Epithelial cell of proximal tubule (primary cell): ENCODE measurements around the gene TMEM147. TPM values are rescaled to one million over a fixed set of nuclear protein-coding genes. Genes with fewer than 3 reads are reported as not detected.

Source experiments
- DNase-seq: peaks from one replicate; pipeline ENCODE4 v3.0.0-alpha.2; 2011; ENCODE audit warnings: low read depth
- H3K4me3 ChIP-seq: 2 replicates; pipeline ENCODE4 v1.5.1; 2011; ENCODE audit warnings: low read depth, mild to moderate bottlenecking, low read length
- total RNA-seq: library from RNA; depleted of rRNA; stranded (reverse); fragments of >200 nt; gene quantifications from 2 replicates; pipeline ENCODE4 v1.2.3, GENCODE V29; 2015
- TF ChIP-seq, protein P1 (sequence below): conservative IDR thresholded peaks from 2 replicates; pipeline ENCODE4 v1.5.1; 2012; ENCODE audit warnings: low read depth, mild to moderate bottlenecking, low read length

The TMEM147 gene
- total RNA-seq, 1 donor from 2014 or later: 167 TPM

DNA sequence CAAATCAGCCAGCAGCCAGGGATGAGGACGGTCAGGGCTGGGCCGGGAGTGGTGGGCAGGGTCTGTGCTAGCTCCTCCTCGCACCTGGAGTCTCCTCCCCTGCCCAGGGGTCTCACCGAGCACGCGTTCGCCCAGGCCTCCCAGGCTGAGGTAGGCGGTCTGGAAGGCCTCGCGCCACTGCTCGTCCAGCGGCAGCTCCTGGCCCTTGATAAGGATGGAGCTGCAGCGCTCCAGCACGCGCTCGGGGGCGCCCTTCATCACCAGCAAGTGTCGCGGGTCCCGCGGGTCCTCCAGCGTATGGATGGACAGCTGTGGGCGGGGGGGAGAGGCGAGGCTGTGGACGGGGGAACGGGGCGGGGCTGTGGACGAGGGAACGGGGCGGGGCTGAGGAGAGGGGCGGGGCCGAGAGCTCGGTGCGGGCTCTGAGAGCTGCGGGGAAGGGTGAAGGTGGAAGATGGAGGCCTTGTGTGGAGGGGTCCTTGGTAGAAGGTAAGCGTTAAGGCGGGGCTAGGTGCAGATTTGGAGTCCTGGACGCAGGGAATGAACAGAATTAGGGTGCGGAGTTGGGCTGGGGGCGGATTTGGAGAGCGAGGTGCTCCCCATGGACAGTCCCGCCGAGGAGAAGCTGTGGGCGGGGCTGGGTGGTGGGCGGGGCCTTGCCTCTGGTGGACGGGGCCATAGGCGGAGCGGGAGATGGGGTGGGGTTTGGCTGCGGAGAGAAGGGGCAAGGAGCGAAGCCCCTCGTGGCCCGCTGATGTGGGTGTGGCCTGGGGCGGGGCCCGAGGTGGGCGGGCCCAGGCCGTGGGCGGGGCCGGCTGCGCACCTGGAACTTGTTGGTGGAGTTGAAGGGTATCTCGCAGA is 12.3 kb downstream of the TMEM147 start:
- TF ChIP-seq, protein P1, sequence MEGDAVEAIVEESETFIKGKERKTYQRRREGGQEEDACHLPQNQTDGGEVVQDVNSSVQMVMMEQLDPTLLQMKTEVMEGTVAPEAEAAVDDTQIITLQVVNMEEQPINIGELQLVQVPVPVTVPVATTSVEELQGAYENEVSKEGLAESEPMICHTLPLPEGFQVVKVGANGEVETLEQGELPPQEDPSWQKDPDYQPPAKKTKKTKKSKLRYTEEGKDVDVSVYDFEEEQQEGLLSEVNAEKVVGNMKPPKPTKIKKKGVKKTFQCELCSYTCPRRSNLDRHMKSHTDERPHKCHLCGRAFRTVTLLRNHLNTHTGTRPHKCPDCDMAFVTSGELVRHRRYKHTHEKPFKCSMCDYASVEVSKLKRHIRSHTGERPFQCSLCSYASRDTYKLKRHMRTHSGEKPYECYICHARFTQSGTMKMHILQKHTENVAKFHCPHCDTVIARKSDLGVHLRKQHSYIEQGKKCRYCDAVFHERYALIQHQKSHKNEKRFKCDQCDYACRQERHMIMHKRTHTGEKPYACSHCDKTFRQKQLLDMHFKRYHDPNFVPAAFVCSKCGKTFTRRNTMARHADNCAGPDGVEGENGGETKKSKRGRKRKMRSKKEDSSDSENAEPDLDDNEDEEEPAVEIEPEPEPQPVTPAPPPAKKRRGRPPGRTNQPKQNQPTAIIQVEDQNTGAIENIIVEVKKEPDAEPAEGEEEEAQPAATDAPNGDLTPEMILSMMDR: no peak
- peak overlapping the region; percentile 40 for H3K4me3 ChIP-seq
- DNase-seq: no peak

DNA sequence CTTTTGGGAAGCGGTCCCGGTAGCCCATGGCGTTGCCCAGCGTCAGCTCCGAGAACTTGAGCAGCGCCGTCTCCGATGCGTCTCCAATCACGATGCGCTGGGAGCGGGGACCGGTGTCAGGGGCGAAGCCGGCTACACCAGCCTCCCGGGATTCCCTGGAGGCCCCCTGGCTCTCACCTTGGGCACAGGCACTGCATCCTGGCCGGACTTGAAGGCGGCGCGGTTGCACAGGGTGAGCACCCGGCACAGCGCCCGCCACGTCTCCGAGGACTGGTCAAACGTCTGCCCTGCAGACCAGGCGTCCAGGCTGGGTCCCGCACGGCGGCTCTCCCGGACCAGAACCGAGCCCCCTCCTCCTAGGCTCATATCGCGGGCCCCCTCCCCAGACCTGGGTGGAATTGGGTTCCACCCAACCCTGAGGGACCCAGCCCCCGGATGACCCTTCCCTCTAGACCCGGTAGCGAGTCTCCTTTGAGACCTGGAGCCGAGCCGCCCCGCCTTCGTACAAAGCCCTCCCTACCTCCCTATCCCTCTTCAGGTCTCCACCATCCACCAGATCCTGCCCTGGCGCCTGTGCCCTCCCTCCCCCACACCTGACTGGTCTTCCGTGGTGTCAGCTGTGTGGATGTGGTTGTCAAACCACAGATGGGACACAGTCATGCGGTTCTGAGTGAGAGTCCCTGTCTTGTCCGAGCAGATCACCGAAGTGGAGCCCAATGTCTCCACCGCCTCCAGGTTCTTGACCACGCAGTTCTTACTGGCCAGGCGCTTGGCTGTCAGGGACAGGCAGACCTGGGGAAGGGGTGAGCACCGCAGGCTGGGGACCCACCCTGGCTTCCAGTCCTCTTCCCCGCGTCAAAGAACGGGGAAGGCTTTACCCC is 13.2 kb downstream of the TMEM147 start:
- TF ChIP-seq, protein P1: no peak
- no peak overlapping the region for H3K4me3 ChIP-seq
- no peak for DNase-seq

DNA sequence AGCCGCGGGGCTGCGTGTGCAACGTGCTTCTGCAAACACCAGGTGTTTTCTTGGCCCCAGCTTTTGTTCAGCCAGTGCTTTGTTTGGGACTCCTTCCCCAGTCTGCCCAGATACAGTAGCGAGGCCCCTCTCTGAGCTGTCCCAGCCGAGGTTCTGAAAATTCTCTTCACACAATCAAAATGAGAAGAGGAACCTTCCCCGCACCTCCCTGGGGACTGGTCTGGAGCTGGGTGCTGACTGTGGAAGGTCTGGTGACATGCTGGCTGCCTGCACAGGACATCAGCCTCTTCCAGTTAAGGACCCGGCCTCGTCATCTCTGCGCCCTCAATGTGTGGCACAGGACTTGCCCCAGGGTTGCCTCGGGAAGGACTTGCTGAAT is 13.8 kb downstream of the TMEM147 start:
- no peak overlapping the region for H3K4me3 ChIP-seq
- TF ChIP-seq, protein P1: no peak
- DNase-seq: no peak

DNA sequence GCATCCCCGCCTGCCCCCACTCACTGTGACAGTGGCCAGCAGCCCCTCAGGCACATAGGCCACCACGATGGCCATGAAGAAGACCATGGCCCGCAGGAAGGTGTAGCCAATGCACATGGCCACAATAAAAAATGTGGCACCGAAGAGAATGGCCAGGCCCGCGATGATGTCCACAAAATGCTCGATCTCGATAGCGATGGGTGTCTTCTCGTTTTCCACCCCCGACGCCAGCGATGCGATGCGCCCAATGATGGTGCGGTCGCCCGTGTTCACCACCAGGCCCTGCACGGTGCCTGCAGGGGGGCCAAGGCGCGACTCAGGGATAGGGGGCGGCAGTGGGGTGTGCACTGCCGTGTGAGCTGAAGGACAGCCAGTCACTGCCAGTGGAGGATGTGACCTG is 14.4 kb downstream of the TMEM147 start:
- H3K4me3 ChIP-seq: no peak overlapping the region
- DNase-seq: no peak
- TF ChIP-seq, protein P1: no peak

DNA sequence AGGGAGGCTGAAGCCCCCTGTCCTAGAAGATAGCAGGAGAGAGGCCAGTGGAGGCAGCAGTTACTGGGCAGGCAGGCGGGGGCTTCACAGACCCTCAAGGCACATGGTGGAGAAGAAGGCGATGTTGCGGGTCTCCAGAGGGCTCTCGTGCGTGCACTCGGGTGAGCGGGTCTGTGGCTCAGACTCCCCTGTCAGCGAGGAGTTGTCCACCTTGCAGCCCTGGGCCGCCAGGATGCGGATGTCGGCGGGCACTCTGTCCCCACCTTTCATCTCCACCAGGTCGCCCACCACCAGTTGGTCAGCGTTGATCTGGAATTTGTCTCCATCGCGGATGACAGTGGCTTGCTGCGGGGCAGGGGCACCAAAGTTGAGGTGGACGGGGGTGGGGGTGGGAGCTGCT is 14.8 kb downstream of the TMEM147 start:
- H3K4me3 ChIP-seq: no peak overlapping the region
- TF ChIP-seq, protein P1: no peak
- no peak for DNase-seq

DNA sequence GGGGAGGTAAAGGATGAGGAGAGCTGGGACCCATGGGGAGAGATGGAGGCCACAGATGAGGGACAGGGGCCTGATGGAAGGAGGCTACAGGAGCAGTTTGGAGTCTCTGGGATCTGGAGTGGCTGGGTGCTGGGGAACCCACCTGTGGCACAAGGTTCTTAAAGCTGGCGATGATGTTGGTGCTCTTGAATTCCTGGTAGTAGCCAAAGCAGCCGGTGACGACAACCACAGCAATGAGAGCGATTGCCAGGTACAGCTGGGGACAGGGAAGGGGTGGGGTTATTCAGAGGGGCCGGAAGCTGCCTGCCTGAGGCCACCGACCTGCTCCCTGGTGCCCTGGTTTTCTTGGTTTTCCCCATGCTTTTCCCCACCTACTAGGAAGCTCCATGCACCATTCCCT is 15.3 kb downstream of the TMEM147 start:
- TF ChIP-seq, protein P1: no peak
- H3K4me3 ChIP-seq: no peak overlapping the region
- DNase-seq: no peak
